ENCODE data around the gene BIRC7.

GRCh38 chr20:63192721-63193120, 43.0 kb upstream of the BIRC7 start:
- TF ChIP-seq CTCF (IDR thresholded peaks at IDR 0.05; ENCODE audit: low read length) (no peak), EZH2 (IDR thresholded peaks at IDR 0.05; ENCODE audit: borderline replicate concordance, low read length) (no peak)

Data from OCI-LY1 (cell line).